HUES48 (cell line): ENCODE results near the gene ABHD3.

Source experiments
- H3K27ac ChIP-seq: one replicate; pipeline ENCODE4 v1.7.0; 2013; ENCODE audit warnings: low read depth, low read length, inconsistent platforms
- H3K27me3 ChIP-seq: 2 replicates; pipeline ENCODE4 v1.6.1; 2013; ENCODE audit warnings: mild to moderate bottlenecking, low read length; ENCODE audit not compliant: control insufficient read depth, insufficient read depth
- H3K36me3 ChIP-seq: 2 replicates; pipeline ENCODE4 v1.6.1; 2013; ENCODE audit warnings: low read length; ENCODE audit not compliant: control insufficient read depth, insufficient read depth
- H3K4me1 ChIP-seq: 2 replicates; pipeline ENCODE4 v1.6.1; 2013; ENCODE audit warnings: mild to moderate bottlenecking, low read length; ENCODE audit not compliant: control insufficient read depth, insufficient read depth
- H3K4me3 ChIP-seq: 2 replicates; pipeline ENCODE4 v1.5.1; 2013; ENCODE audit warnings: mild to moderate bottlenecking, low read depth, low read length
- H3K9ac ChIP-seq: 2 replicates; pipeline ENCODE4 v1.6.1; 2013; ENCODE audit warnings: mild to moderate bottlenecking, low read depth, low read length, moderate library complexity
- H3K9me3 ChIP-seq: 2 replicates; pipeline ENCODE4 v1.6.1; 2013; ENCODE audit warnings: low read length; ENCODE audit not compliant: control insufficient read depth, insufficient read depth

ABHD3 gene

DNA sequence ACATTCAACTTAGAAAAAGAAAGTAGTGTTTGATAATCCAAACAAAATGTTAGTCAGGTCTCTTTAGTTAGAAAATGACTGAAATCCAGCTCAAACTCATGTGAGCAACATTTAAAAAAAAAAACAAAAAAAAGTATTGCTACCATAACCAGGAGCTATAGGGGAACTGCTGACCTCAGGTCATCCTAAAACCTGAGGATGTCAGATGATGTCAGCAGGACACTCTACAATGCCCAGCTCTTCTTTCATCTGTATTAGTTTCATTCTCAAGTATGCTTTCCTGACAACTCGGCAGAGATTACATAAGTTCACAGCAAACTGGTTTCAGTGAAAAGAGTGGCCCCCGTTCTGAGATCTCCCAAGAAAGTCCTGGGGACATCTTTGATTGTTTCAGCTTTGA, 99.9 kb downstream of the ABHD3 start:
- H3K4me3 ChIP-seq = no peak overlapping the region
- no peaks in the 10 kb centered on the region for H3K27me3 ChIP-seq
- H3K27ac ChIP-seq = no peak overlapping the region
- H3K4me1 ChIP-seq = no peaks in the 10 kb centered on the region
- H3K9ac ChIP-seq = no peak overlapping the region
- no peaks in the 10 kb centered on the region for H3K36me3 ChIP-seq
- no peaks in the 10 kb centered on the region for H3K9me3 ChIP-seq

GRCh38 chr18:21602299-21602587, 102.3 kb downstream of the ABHD3 start:
- H3K27ac ChIP-seq = no peak overlapping the region

More at GRCh38 chr18:21602299-21602587, 102.3 kb downstream of the ABHD3 start:
- Histone ChIP-seq H3K4me1 (peaks cover 5% of the 10 kb centered on the region; the same call in 1 of the 2 replicates), H3K36me3 (no peaks in the 10 kb centered on the region), H3K27me3 (no peaks in the 10 kb centered on the region), H3K9ac (no peak overlapping the region), H3K9me3 (no peaks in the 10 kb centered on the region), H3K4me3 (no peak overlapping the region)
